Stimulated activated CD8-positive, alpha-beta memory T cell treated with anti-CD3 and anti-CD28 coated beads, Interleukin-7, amount 100 ng/mL, for 48 hours (primary cell): ENCODE measurements around the gene CBLIF.
"Not testable (repeated sequence)": the region's sequence is repeated elsewhere in the genome, so short reads cannot be mapped to it uniquely, and the experiment has no call there.

ENCODE experiments used
- DNase-seq, 2 donors: peaks; one replicate each; pipeline ENCODE4 v3.0.0-alpha.2; 2020; ENCODE audit warnings: low read depth in 1 of 2; ENCODE audit errors: extremely low read depth in 1 of 2

CBLIF gene

GRCh38 chr11:59845399-59845798 is at the start of gene CBLIF:
TSS of gene CBLIF (minus strand) at chr11:59845499. CDS start at chr11:59845453, 46 bp downstream.
- no peak for DNase-seq

- no peak for DNase-seq
Observed at GRCh38 chr11:59894616-59895015, 49.3 kb upstream of the CBLIF start.

GRCh38 chr11:59891781-59892181 is 46.5 kb upstream of the CBLIF start:
- no peak for DNase-seq

GRCh38 chr11:59887156-59887555 is 41.9 kb upstream of the CBLIF start:
- DNase-seq: not testable (repeated sequence)

GRCh38 chr11:59883597-59883996 is 38.3 kb upstream of the CBLIF start:
- DNase-seq: no peak

GRCh38 chr11:59879567-59879966 is 34.3 kb upstream of the CBLIF start:
- DNase-seq: no peak

- DNase-seq: no peak
Observed at GRCh38 chr11:59878575-59878974, 33.3 kb upstream of the CBLIF start, which contains the start of gene OOSP3. TSS of gene OOSP3 (plus strand) at chr11:59878782. CDS start at chr11:59878809, 27 bp downstream.

- DNase-seq: no peak
Observed at GRCh38 chr11:59877784-59878183, 32.5 kb upstream of the CBLIF start.

GRCh38 chr11:59877325-59877724 is 32.0 kb upstream of the CBLIF start:
- no peak for DNase-seq

- no peak for DNase-seq
Observed at GRCh38 chr11:59875856-59876519, 30.7 kb upstream of the CBLIF start.

GRCh38 chr11:59872076-59872475 is 26.8 kb upstream of the CBLIF start:
- DNase-seq: no peak

GRCh38 chr11:59867946-59868345 is 22.6 kb upstream of the CBLIF start:
- DNase-seq: no peak

- DNase-seq: no peak
Observed at GRCh38 chr11:59866836-59867235, 21.5 kb upstream of the CBLIF start.

GRCh38 chr11:59866397-59866796 is 21.1 kb upstream of the CBLIF start, which contains the start of gene TCN1:
TSS of gene TCN1 (minus strand) at chr11:59866487. CDS start at chr11:59866470, 17 bp downstream.
- DNase-seq: no peak

- DNase-seq: no peak
Observed at GRCh38 chr11:59865031-59865430, 19.7 kb upstream of the CBLIF start.

GRCh38 chr11:59862252-59862651 is 17.0 kb upstream of the CBLIF start:
- no peak for DNase-seq

- no peak for DNase-seq
Observed at GRCh38 chr11:59859673-59860072, 14.4 kb upstream of the CBLIF start.

GRCh38 chr11:59857439-59858434 is 12.4 kb upstream of the CBLIF start:
- no peak for DNase-seq

GRCh38 chr11:59854871-59855270 is 9.6 kb upstream of the CBLIF start:
- no peak for DNase-seq

GRCh38 chr11:59851416-59851815 is 6.1 kb upstream of the CBLIF start:
- DNase-seq: not testable (repeated sequence)

- not testable (repeated sequence) for DNase-seq
Observed at GRCh38 chr11:59849551-59849950, 4.3 kb upstream of the CBLIF start.

- no peak for DNase-seq
Observed at GRCh38 chr11:59849129-59849528, 3.8 kb upstream of the CBLIF start.
